Stimulated activated CD8-positive, alpha-beta memory T cell treated with anti-CD3 and anti-CD28 coated beads, Interleukin-12 subunit alpha, Interleukin-12 subunit beta, amount 100 ng/mL, for 1 hour (primary cell): Measurements from ENCODE around the gene EXOC6B.

Source experiments
- DNase-seq: peaks from one replicate; pipeline ENCODE4 v3.0.0-alpha.2; 2020; ENCODE audit warnings: low read depth

The EXOC6B gene

GRCh38 chr2:72133721-72134407 is 692.0 kb downstream of the EXOC6B start:
- no peak for DNase-seq

- DNase-seq = no peak
Measured at GRCh38 chr2:72132981-72133720, 692.7 kb downstream of the EXOC6B start.

GRCh38 chr2:72131916-72132841 is 693.7 kb downstream of the EXOC6B start:
- no peak for DNase-seq

GRCh38 chr2:72131371-72131891 is 694.4 kb downstream of the EXOC6B start:
- no peak for DNase-seq

GRCh38 chr2:72130659-72131360 is 695.0 kb downstream of the EXOC6B start:
- no peak for DNase-seq

GRCh38 chr2:72129681-72130340 is 696.0 kb downstream of the EXOC6B start:
- no peak for DNase-seq

GRCh38 chr2:72128843-72129227 is 697.0 kb downstream of the EXOC6B start:
- no peak for DNase-seq

GRCh38 chr2:72128059-72128842 is 697.6 kb downstream of the EXOC6B start:
- DNase-seq = no peak

- DNase-seq = no peak
Measured at GRCh38 chr2:72127401-72128058, 698.3 kb downstream of the EXOC6B start.

- no peak for DNase-seq
Measured at GRCh38 chr2:72126186-72127100, 699.4 kb downstream of the EXOC6B start.
